GM06990 (cell line): ENCODE measurements around the gene SMAP2.
A peak's percentile ranks its signal among the peaks of the same experiment; 100 is the strongest.

Experiments used
- DNase-seq: peaks from one replicate; pipeline ENCODE4 v3.0.0-alpha.2; 2011; ENCODE audit not compliant: insufficient read length; ENCODE audit errors: extremely low read depth
- H3K27me3 ChIP-seq: replicated peaks from 2 replicates; pipeline ENCODE4 v1.6.0; 2011; ENCODE audit warnings: low read length; ENCODE audit not compliant: control insufficient read depth, insufficient read depth
- H3K36me3 ChIP-seq: 2 replicates; pipeline ENCODE4 v1.5.1; 2011; ENCODE audit warnings: low read length; ENCODE audit not compliant: control insufficient read depth, insufficient read depth
- H3K4me3 ChIP-seq: replicated peaks from 2 replicates; pipeline ENCODE4 v1.5.1; 2011; ENCODE audit warnings: low read depth, mild to moderate bottlenecking, control low read depth, low read length
- CTCF ChIP-seq: IDR thresholded peaks from 2 replicates; pipeline ENCODE4 v1.5.1; 2011; ENCODE audit warnings: low read length, control low read depth, mild to moderate bottlenecking, inconsistent platforms; ENCODE audit not compliant: insufficient read depth, poor library complexity, severe bottlenecking

SMAP2 gene

GRCh38 chr1:40362199-40362598, 11.3 kb upstream of the SMAP2 start:
- DNase-seq, result no peak
- no peaks in the 10 kb centered on the region for H3K27me3 ChIP-seq
- no peaks in the 10 kb centered on the region for H3K36me3 ChIP-seq
- no peak for TF ChIP-seq CTCF
- H3K4me3 ChIP-seq, result no peak overlapping the region

- Histone ChIP-seq H3K36me3 (no peaks in the 10 kb centered on the region), H3K27me3 (no peaks in the 10 kb centered on the region), H3K4me3 (no peak overlapping the region)
- DNase-seq, result no peak
- TF ChIP-seq CTCF, result no peak
These were observed 10.8 kb upstream of the SMAP2 start for GRCh38 chr1:40362699-40363098.

GRCh38 chr1:40363721-40364120, 9.8 kb upstream of the SMAP2 start:
- DNase-seq, result peak; percentile 55
- peak; percentile 47 for TF ChIP-seq CTCF
- no peaks in the 10 kb centered on the region for H3K36me3 ChIP-seq
- no peak overlapping the region for H3K4me3 ChIP-seq
- no peaks in the 10 kb centered on the region for H3K27me3 ChIP-seq

GRCh38 chr1:40371707-40372258, 1.7 kb upstream of the SMAP2 start:
- Histone ChIP-seq H3K36me3 (no peaks in the 10 kb centered on the region), H3K27me3 (no peaks in the 10 kb centered on the region), H3K4me3 (no peak overlapping the region)
- DNase-seq, result no peak
- TF ChIP-seq CTCF, result no peak

- H3K27me3 ChIP-seq, result no peaks in the 10 kb centered on the region
- peak overlapping the region; percentile 47 for H3K4me3 ChIP-seq
- TF ChIP-seq CTCF, result no peak
- no peak for DNase-seq
- H3K36me3 ChIP-seq, result no peaks in the 10 kb centered on the region
These were observed 737 bp upstream of the SMAP2 start for GRCh38 chr1:40372658-40373322.
